HepG2 (cell line): ENCODE results near the gene MAGEA4. TPM values are rescaled to one million over a fixed set of nuclear protein-coding genes. Genes with fewer than 3 reads are reported as not detected.

Experiments
- ATAC-seq: fragments of 200-7000 bp; cut with Tn5 transposase; 3 replicates; pipeline ENCODE4 v1.9.1; 2020; ENCODE audit warnings: mild to moderate bottlenecking, moderate library complexity
- BruUV-seq: library from RNA; stranded (reverse); fragments of 400-500 nt; replicated peaks from 2 replicates; lab custom pipeline; 2021; lab: Mats Ljungman, UMichigan
- CTCF ChIA-PET: fragments of 300-600 bp; formaldehyde crosslinking; extraction: SDS; loops from one replicate; lab custom pipeline; 2021; ENCODE audit warnings: low total read pairs, inconsistent platforms, low intra/inter-chr PET ratio; lab: Yijun Ruan, JAX
- POLR2A ChIA-PET: fragments of 350-600 bp; sonication (Branson Sonifier 250); formaldehyde crosslinking; loops from one replicate; lab custom pipeline; 2020; ENCODE audit warnings: antibody characterized with exemption, inconsistent platforms; lab: Yijun Ruan, JAX
- DNase-seq: peaks from one replicate; pipeline ENCODE4 v3.0.0-alpha.2; 2015; ENCODE audit warnings: low spot score
- FAIRE-seq: peaks from 3 replicates; lab custom pipeline; 2011; peaks lifted over from hg19 to GRCh38; lab: Jason Lieb, UNC
- H2AFZ ChIP-seq: one replicate; pipeline ENCODE4 v1.6.1; 2011; ENCODE audit warnings: low read length, inconsistent platforms
- H3K27ac ChIP-seq: fragments of 300-600 bp; 3 replicates; pipeline ENCODE4 v1.8.0; 2011; ENCODE audit warnings: mixed run types, mild to moderate bottlenecking, mixed read lengths, low read length, inconsistent platforms; ENCODE audit not compliant: insufficient read depth; ENCODE audit errors: extremely low read length
- H3K27me3 ChIP-seq, 2 experiments: fragments of 200-600 bp in 1 of 2; 2 replicates in 1 of 2; 3 replicates in 1 of 2; pipeline versions ENCODE4 v1.6.0 to v1.8.0; 2011; ENCODE audit warnings: low read length in 2 of 2, mild to moderate bottlenecking in 2 of 2, moderate library complexity in 2 of 2, inconsistent platforms in 1 of 2; ENCODE audit not compliant: insufficient read depth in 2 of 2, control insufficient read depth in 1 of 2
- H3K36me3 ChIP-seq, 2 experiments: fragments of 200-600 bp in 1 of 2; replicated peaks in 1 of 2; 2 replicates in 1 of 2; 3 replicates in 1 of 2; pipeline versions ENCODE4 v1.5.1 to v1.8.0; 2011; ENCODE audit warnings: low read length in 2 of 2, inconsistent platforms in 1 of 2; ENCODE audit not compliant: insufficient read depth in 2 of 2, control insufficient read depth in 1 of 2
- H3K4me1 ChIP-seq: 2 replicates; pipeline ENCODE4 v1.5.1; 2012; ENCODE audit warnings: low read length, inconsistent platforms; ENCODE audit not compliant: insufficient read depth
- H3K4me2 ChIP-seq: 2 replicates; pipeline ENCODE4 v1.6.0; 2011; ENCODE audit warnings: low read depth, low read length, inconsistent platforms
- H3K4me3 ChIP-seq, 3 experiments: fragments of 200-600 bp in 1 of 3; sonication (generic), shearing (Covaris generic) in 1 of 3; replicated peaks in 1 of 3; 2 replicates each; pipeline ENCODE4 v1.5.1; 2011 to 2016; ENCODE audit warnings: low read length in 3 of 3, inconsistent platforms in 2 of 3, low read depth in 2 of 3, mild to moderate bottlenecking in 2 of 3, control low read depth in 1 of 3, mixed read lengths in 1 of 3; ENCODE audit not compliant: insufficient read depth in 1 of 3
- H3K79me2 ChIP-seq: one replicate; pipeline ENCODE4 v1.6.1; 2011; ENCODE audit warnings: low read length, inconsistent platforms; ENCODE audit not compliant: insufficient read depth
- H3K9ac ChIP-seq: 2 replicates; pipeline ENCODE4 v1.6.0; 2011; ENCODE audit warnings: mild to moderate bottlenecking, low read depth, low read length, inconsistent platforms; ENCODE audit not compliant: insufficient read depth
- H3K9me3 ChIP-seq: 2 replicates; pipeline ENCODE4 v1.5.1; 2012; ENCODE audit warnings: mild to moderate bottlenecking, low read length
- H4K20me1 ChIP-seq: 2 replicates; pipeline ENCODE4 v1.6.0; 2011; ENCODE audit warnings: inconsistent platforms, mild to moderate bottlenecking, low read length, moderate library complexity; ENCODE audit not compliant: insufficient read depth
- CBX2 ChIP-seq, 2 experiments: fragments of 200-600 bp in 1 of 2; sonication (generic); formaldehyde crosslinking in 1 of 2; IDR thresholded peaks; 2 replicates each; pipeline versions ENCODE4 v1.7.0 to v1.8.1; 2018 to 2022; ENCODE audit warnings: low read depth in 2 of 2, low read length in 1 of 2, mild to moderate bottlenecking in 1 of 2, missing genetic modification reagents in 1 of 2
- CCDC6 ChIP-seq: sonication (generic); formaldehyde crosslinking; IDR thresholded peaks from 2 replicates; pipeline ENCODE4 v1.8.1; 2022; ENCODE audit warnings: mild to moderate bottlenecking, missing genetic modification reagents, moderate library complexity
- MAFK ChIP-seq, 2 experiments: IDR thresholded peaks in 1 of 2; conservative IDR thresholded peaks in 1 of 2; 2 replicates each; pipeline ENCODE4 v1.6.1; 2011; ENCODE audit warnings: improper control_type of control experiment in 2 of 2, low read length in 2 of 2
- MYNN ChIP-seq: sonication (generic); formaldehyde crosslinking; IDR thresholded peaks from 2 replicates; pipeline ENCODE4 v1.4.0; 2020; ENCODE audit warnings: mild to moderate bottlenecking, low read depth, missing genetic modification reagents
- NCOR1 ChIP-seq: fragments of 200-600 bp; sonication (generic); IDR thresholded peaks from 2 replicates; pipeline ENCODE4 v1.7.0; 2017; ENCODE audit warnings: antibody characterized with exemption, low read length, borderline replicate concordance
- NR2F6 ChIP-seq, 2 experiments: IDR thresholded peaks; 2 replicates each; pipeline ENCODE4 v1.6.1; 2016; ENCODE audit warnings: antibody characterized with exemption in 1 of 2, mild to moderate bottlenecking in 1 of 2
- RBFOX2 ChIP-seq: fragments of 200-400 bp; formaldehyde crosslinking; IDR thresholded peaks from 2 replicates; pipeline ENCODE4 v1.6.1; 2017; ENCODE audit warnings: low read depth, mild to moderate bottlenecking, low read length
- RBM39 ChIP-seq: fragments of 200-400 bp; formaldehyde crosslinking; IDR thresholded peaks from one replicate; pipeline ENCODE4 v1.6.1; 2018; ENCODE audit warnings: antibody characterized with exemption, mild to moderate bottlenecking, low read depth, low read length; ENCODE audit not compliant: poor library complexity, severe bottlenecking
- SAP130 ChIP-seq: IDR thresholded peaks from 2 replicates; pipeline ENCODE4 v1.6.1; 2016; ENCODE audit warnings: low read depth
- WGBS: methylation state at CpG from one replicate; pipeline ENCODE4 v1.1.6; 2017; ENCODE audit warnings: low lambda C conversion rate; 5-methylcytosine and 5-hydroxymethylcytosine counted together
- in situ Hi-C: cut with HindIII; loops from 2 replicates; pipeline ENCODE4 v1.10.0; 2017; ENCODE audit warnings: low pct_unique_long_range_greater_than_20kb; ENCODE audit not compliant: extremely low pct_ligation_motif_present
- intact Hi-C: fragments of 100-400 bp; cut with micrococcal nuclease; formaldehyde crosslinking; loops from one replicate; pipeline ENCODE4 v1.10.0; 2022; ENCODE audit not compliant: unreplicated experiment
- polyA plus RNA-seq, 8 experiments: library from polyadenylated mRNA; depleted of rRNA in 3 of 8; stranded (reverse) in 7 of 8; unstranded in 1 of 8; fragments of >200 nt; fragmentation: Illumina TruSeq in 4 of 8; extraction: Trizol in 4 of 8; gene quantifications; 2 replicates each; pipeline versions ENCODE4 v1.2.1 to v1.2.3, GENCODE V29; 2011 to 2016; ENCODE audit warnings: low read depth in 4 of 8, missing spikeins in 1 of 8, mixed read lengths in 1 of 8; ENCODE audit not compliant: insufficient read depth in 1 of 8
- total RNA-seq, 5 experiments: library from RNA; depleted of rRNA; stranded (reverse); fragments of >200 nt; fragmentation: Illumina TruSeq; extraction: Trizol; gene quantifications; 2 replicates each; pipeline ENCODE4 v1.2.3, GENCODE V29; 2016; ENCODE audit warnings: low read depth in 1 of 5

MAGEA4 gene
- total and polyA plus RNA-seq, 2 of the 13 experiments (the other 11 are each of a cell fraction or from before 2014, with no cell fraction given): not detected

DNA sequence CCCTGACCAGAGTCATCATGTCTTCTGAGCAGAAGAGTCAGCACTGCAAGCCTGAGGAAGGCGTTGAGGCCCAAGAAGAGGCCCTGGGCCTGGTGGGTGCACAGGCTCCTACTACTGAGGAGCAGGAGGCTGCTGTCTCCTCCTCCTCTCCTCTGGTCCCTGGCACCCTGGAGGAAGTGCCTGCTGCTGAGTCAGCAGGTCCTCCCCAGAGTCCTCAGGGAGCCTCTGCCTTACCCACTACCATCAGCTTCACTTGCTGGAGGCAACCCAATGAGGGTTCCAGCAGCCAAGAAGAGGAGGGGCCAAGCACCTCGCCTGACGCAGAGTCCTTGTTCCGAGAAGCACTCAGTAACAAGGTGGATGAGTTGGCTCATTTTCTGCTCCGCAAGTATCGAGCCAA lies 11.0 kb downstream of the MAGEA4 start:
- Histone ChIP-seq H3K27me3 (0 out of 5 replicates have a peak, but pooled peaks cover 0 to 4% of the 10 kb centered on the region in 2 experiments), H3K27ac (no peak overlapping the region), H3K36me3 (no peaks in the 10 kb centered on the region), H3K79me2 (no peaks in the 10 kb centered on the region), H3K9ac (no peak overlapping the region), H3K4me2 (no peak overlapping the region), H2AFZ (no peak overlapping the region), H4K20me1 (no peaks in the 10 kb centered on the region), H3K4me3 (no peak overlapping the region), H3K4me1 (no peaks in the 10 kb centered on the region), H3K9me3 (no peaks in the 10 kb centered on the region)
- intact Hi-C loops: no loop called here
- POLR2A ChIA-PET: no interaction called here
- DNase-seq: no peak
- TF ChIP-seq NCOR1 (no peak), MAFK (conservative IDR thresholded peaks at IDR 0.05 in 1 of 2, IDR thresholded peaks at IDR 0.05 in 1 of 2; ENCODE audit: low read length in 2 of 2) (peak; percentile 24 to 76; a peak in 2 of 4 replicates), MYNN (no peak)
- CTCF ChIA-PET: no interaction called here
- in situ Hi-C loops: no loop called here
- no CpG with 5 or more reads among the region's 6 CpGs for WGBS
- FAIRE-seq: no peak
- no peak for ATAC-seq
- no TSS peak for BruUV-seq

- Histone ChIP-seq H3K27me3 (0 out of 5 replicates have a peak, but pooled peaks cover 0 to 4% of the 10 kb centered on the region in 2 experiments), H3K4me3 (no peak overlapping the region), H3K9me3 (no peaks in the 10 kb centered on the region), H3K4me2 (no peak overlapping the region), H2AFZ (no peak overlapping the region), H3K79me2 (no peaks in the 10 kb centered on the region), H3K36me3 (no peaks in the 10 kb centered on the region), H3K9ac (no peak overlapping the region), H4K20me1 (no peaks in the 10 kb centered on the region), H3K4me1 (no peaks in the 10 kb centered on the region), H3K27ac (no peak overlapping the region)
- DNase-seq (no peak), ATAC-seq (no peak), FAIRE-seq (no peak)
- BruUV-seq: no TSS peak
- TF ChIP-seq RBFOX2 (no peak), SAP130 (CRISPR knock-in tag) (no peak), NR2F6 (IDR thresholded peaks at IDR 0.05) (no peak), NR2F6 (CRISPR knock-in tag; IDR thresholded peaks at IDR 0.05) (no peak), RBM39 (no peak), CBX2 (IDR thresholded peaks at IDR 0.05; ENCODE audit: low read depth, low read length) (no peak), CBX2 (CRISPR knock-in tag; IDR thresholded peaks at IDR 0.05; ENCODE audit: low read depth) (no peak), CCDC6 (CRISPR knock-in tag) (no peak)
- in situ Hi-C loops (no loop called here), intact Hi-C loops (no loop called here)
- CTCF ChIA-PET: no interaction called here
- WGBS: 0% methylated on average over 1 of the region's 4 CpGs
- POLR2A ChIA-PET: no interaction called here
These were observed 16.4 kb downstream of the MAGEA4 start for GRCh38 chrX:151929126-151929525.
